Measurements from ENCODE around the gene LARP6.

- TF ChIP-seq SMC3 (IDR thresholded peaks at IDR 0.05) (no peak), CBX8 (IDR thresholded peaks at IDR 0.05) (no peak), CTCF (IDR thresholded peaks at IDR 0.05) (no peak), PHF8 (IDR thresholded peaks at IDR 0.05; ENCODE audit: borderline replicate concordance, low read depth) (no peak), USF2 (IDR thresholded peaks at IDR 0.05) (no peak), RAD21 (conservative IDR thresholded peaks at IDR 0.05 in 1 of 2, IDR thresholded peaks at IDR 0.05 in 1 of 2) (no peak), POLR2A (IDR thresholded peaks at IDR 0.05; ENCODE audit: low read length) (no peak), POLR2AphosphoS2 (conservative IDR thresholded peaks at IDR 0.05; ENCODE audit: low read length) (no peak), EP300 (IDR thresholded peaks at IDR 0.05) (no peak)
- TF ChIP-seq, protein P1, sequence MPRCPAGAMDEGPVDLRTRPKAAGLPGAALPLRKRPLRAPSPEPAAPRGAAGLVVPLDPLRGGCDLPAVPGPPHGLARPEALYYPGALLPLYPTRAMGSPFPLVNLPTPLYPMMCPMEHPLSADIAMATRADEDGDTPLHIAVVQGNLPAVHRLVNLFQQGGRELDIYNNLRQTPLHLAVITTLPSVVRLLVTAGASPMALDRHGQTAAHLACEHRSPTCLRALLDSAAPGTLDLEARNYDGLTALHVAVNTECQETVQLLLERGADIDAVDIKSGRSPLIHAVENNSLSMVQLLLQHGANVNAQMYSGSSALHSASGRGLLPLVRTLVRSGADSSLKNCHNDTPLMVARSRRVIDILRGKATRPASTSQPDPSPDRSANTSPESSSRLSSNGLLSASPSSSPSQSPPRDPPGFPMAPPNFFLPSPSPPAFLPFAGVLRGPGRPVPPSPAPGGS (IDR thresholded peaks at IDR 0.05) = no peak
- TF ChIP-seq, protein P2, sequence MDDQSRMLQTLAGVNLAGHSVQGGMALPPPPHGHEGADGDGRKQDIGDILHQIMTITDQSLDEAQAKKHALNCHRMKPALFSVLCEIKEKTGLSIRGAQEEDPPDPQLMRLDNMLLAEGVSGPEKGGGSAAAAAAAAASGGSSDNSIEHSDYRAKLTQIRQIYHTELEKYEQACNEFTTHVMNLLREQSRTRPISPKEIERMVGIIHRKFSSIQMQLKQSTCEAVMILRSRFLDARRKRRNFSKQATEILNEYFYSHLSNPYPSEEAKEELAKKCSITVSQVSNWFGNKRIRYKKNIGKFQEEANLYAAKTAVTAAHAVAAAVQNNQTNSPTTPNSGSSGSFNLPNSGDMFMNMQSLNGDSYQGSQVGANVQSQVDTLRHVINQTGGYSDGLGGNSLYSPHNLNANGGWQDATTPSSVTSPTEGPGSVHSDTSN (IDR thresholded peaks at IDR 0.05) = no peak
These were observed 19.0 kb downstream of the LARP6 start for GRCh38 chr15:70834999-70835398.
